Inflammatory macrophage treated with lipopolysaccharide for 1 hour (primary cell): ENCODE measurements around the gene FAM83B.
"Not testable (repeated sequence)": the region's sequence is repeated elsewhere in the genome, so short reads cannot be mapped to it uniquely, and the experiment has no call there.

Source experiments
- DNase-seq, 2 donors: peaks; one replicate each; pipeline ENCODE4 v3.0.0-alpha.2; 2020 to 2022

The FAM83B gene

DNA sequence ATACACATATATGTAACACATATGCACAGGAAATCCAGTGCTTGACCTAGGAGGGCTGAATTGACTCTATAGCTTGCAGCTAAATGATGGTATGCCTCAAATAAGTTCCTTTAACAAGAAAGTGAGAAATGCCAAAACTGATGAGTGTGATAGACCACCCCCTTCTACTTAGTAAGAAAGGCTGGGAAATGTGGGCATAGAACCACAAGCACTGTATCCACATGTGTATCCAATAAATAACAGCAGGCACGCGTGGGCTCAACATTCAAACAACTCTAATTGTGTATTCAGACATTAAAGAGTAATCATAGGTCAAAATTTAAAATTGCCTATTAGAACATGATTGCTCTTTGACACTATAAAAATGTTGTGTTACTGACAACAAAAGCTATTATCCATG lies 54.1 kb downstream of the FAM83B start:
- no peak for DNase-seq

DNA sequence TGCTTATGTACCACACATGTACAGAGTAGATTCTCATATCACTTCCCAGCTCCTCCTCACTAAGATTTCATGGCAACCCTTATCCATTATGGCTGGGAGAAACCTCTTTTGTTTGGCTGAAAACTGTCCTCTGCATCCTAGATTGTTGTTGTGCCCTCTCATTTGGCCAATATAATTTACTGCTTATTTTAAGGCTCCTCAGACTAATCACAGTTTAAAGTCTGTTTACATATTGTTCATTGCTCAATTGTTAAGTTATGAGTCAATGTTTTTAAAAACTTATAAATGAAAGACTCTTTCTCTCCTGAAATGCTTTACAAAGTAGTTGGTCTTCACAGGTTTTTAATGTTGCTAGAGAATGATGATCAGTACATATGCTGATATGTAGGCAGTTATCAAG lies 57.3 kb downstream of the FAM83B start:
- DNase-seq: no peak

DNA sequence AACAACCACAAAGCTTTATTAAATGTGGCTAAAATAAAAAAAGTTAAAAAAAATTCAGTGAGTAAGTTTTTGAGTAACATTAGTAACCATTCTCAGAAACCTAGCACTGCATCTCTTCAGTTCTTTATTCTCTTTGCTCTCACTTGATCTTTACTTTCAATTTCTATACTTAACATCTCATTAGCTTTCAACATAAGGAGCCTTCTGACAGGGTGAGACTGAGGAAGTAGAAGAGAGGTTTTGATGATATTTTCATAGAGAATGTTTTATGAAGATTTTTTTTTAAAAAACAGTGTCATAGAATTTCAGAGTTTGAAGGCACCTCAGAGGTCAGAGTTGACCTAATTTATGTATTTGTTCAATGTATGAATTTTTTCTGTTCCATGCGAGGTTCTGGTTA lies 60.8 kb downstream of the FAM83B start:
- DNase-seq: no peak

DNA sequence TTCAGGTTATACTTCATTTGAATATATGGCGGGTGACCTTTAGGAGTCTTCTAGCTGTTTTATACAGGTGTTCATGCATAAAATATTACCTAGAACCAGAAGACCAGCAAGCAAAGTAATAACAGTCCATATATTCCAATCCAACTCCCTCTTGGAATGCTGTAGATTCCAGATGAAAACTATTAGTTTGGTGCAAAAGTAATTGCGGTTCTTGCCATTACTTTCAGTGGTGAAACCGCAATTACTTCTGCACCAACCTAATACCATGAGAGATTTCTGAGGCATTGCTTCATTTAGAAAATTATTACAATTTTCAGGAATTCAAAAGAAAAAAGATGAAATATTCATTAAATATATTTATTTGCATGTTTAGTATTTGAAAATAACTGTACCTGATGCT lies 62.6 kb downstream of the FAM83B start:
- no peak for DNase-seq

DNA sequence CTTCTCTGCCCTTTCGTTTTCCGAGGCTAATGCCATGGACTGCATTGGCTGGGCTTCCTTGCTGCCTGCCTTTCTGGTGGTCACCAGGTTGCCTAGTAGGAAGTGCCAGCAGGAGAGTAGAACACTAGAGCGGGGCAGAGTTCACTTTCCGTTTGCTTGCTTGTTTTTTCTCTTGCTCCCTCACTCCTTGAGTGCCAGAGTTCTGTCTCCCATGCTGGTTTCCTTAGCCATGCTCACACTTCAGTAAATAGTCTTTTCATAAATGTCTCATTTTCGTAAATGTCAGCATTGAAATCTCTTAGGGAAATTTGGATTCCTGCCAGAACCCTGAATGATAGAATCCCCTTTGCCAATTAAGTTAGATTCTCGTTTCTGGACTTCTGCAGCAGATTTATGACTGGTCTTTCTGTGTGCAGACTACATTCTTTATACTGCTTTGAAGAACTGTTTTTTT lies 63.9 kb downstream of the FAM83B start:
- no peak for DNase-seq

DNA sequence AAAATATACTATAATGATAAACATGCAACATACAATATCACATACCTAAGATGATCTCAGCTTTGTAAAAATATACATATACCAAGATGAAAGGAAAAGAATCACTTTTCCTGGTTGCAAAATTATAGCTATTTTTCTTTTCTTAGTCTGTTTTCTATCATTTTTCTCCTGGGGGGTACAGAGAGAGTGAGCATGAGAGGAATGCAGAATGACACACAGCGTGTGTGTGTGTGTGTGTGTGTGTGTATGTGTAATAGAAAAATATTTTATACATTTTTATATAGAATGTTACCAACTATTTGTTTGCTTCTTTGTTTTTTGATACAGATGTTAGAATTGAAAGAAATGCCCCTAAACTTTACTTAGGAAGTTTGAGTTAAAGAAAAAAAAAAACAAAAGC lies 64.3 kb downstream of the FAM83B start:
- DNase-seq: no peak

DNA sequence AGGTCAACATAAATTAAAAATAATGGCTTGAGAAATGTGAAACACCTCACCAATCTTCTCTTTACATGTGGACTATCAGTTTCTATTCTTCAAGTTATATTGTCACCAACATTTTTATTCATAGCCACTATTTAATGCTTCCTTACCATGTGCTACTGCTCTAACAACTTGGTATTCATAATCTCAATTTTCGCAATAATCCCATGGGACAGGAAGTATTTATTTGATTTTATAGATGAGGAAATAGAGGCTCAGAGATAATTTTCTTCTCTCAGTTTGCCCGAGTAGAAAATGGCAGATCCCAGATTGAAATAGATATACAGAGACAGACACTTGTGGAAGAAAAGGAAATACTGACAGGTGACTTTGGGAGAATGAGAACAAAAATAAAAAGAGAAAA lies 66.6 kb downstream of the FAM83B start:
- DNase-seq: no peak

DNA sequence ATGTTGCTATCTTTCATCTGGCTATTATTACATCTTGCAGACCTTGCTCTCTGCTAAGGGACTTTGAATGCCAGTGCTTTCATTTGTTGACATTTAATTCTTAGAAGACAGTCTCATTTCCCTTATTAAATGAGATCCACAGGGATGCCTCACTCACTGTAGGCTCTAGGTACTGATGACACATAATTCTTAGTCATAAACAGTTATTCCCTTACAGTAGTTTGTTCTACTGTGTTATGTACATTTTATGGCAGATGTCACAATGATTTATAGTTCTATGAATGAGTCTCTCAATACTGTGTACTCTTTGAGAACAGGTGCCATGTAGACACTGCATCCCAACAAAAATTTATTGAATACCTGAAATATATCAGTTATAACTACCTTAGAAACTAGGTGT lies 70.3 kb downstream of the FAM83B start:
- DNase-seq: no peak

DNA sequence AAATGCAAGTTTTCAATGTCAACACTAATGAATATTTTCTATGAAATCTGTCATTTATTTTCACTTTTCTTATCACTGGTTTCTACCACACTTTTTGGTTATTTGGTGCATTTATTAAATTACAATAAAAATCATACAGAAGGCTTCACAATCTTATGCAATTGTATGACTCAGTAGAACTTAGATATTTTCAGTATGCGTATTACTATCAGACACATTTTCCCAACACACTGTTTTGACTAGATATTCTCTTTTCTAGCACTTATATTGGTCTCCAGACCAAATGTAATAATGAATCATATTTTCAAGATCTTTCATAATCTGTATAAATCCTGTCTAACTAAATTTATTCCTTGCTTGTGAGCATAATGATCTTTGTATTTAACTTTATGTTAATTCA lies 74.1 kb downstream of the FAM83B start:
- DNase-seq: no peak

DNA sequence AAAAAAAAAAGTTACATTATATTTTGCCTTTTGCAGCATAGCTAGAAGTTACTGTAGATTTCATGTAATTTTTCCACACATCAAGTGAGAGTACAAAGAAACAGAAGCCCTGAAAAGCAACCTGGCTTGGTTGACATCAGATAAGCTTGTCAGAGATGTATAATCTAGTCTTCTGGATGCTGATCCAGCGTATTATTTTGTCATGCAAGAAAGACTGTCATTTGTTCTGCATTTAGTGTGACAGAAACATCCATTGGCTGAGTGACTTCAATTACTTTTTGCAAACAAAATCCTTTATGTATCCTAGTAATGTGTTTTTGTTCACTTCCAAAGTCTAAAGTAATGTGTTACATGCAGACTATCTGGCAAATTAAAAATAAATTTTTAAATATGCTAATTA lies 75.3 kb downstream of the FAM83B start:
- no peak for DNase-seq

DNA sequence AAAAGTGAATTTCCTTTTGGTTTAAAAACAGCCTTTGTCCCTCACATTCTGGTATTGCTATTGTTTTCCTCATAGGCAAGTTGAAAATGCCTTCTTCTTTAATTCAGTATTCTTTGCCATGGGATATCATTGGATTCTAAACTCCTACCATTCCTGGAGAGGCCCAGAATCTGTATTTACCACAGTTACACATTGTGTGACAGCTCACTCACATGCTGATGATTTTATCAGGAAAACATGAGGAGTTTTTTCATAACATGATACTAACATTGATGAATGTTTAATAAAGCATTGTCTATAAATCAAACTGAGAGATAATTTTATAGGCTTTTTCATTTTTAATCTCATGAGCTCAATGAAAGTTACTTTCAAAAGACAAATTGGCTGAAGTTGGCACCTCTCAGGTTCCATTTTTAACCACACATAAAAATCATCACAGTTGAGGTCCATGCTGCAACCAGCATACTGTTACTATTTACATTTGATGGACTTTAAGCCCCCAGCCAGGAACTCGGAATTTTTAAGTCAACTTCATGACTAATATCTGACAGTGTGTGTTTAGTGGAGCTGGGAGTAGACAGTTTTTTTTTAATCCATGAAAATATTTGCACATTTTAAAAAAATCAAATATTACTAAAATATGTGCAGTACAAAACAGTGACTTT lies 82.8 kb downstream of the FAM83B start:
- DNase-seq: no peak

DNA sequence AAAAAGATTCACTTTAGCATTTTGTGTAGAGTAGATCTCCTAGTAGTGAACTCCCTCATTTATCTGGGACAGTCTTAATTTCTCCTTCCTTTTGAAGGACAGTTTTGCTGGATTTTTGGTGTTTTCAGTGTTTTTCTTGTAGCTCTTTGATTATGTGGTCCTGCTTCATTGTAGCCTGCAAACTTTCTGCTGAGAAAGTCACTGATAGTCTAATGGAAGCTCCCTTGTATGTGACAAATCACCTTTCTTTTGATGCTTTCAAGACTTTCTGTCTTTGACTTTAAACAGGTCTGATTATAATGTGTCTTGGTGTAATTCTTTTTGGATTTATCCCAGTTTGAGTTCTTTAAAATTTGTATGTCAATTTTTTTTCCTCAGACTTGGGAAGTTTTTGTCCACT lies 86.1 kb downstream of the FAM83B start:
- no peak for DNase-seq

DNA sequence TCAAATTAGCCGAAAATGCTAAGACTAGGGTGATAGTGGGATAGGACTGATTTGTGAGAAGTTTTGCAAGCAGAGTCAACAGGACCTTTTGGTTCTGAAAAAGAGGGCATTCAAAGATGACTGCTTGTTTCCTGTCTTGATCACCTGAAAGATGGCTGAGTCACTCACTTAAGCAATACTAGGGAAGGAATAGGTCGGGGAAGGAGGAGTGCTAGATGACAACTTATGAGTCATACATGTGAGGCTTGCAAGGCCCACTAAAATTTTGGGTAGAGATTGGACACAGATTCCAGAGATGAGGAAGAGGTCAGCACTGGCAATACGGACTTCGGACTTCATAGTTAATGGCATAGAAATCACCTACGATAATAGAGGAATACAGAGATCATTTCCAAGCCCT lies 89.2 kb downstream of the FAM83B start:
- no peak for DNase-seq

DNA sequence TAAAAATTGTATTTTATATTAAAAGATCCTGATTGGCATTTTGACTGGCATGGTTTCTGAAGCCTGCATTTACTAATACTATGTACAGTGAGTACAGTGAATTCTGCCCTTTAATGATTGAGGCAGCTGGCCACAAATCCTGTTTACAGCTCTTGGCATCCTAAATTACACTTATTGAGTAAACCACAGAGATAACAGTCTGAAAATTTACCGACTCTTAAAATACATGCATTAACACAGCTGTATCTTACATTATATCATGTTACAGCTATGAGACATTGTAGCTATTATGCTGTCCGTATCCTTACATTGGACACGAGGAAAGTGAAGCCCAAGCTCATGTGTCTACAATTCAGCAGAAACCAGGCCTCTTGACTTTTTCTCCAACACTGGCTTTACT lies 90.8 kb downstream of the FAM83B start:
- no peak for DNase-seq

DNA sequence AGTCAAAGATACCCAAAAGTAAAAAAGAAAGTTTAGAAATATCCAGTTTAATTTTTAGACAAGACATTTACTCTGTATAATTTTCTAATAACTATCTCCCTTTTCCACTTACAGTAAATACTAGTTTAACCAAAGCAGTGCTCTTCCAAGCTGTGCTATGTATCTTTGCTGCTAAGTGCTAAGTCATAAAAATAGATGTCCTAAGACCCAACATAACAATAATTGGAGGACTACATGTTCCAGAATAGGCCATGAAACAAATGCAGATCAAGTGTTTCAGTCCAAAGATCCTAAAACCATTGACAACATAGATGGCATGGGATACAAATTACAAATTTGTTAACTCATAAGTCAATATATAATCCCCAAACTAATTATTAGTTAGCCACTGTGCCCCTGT lies 111.1 kb downstream of the FAM83B start:
- no peak for DNase-seq

DNA sequence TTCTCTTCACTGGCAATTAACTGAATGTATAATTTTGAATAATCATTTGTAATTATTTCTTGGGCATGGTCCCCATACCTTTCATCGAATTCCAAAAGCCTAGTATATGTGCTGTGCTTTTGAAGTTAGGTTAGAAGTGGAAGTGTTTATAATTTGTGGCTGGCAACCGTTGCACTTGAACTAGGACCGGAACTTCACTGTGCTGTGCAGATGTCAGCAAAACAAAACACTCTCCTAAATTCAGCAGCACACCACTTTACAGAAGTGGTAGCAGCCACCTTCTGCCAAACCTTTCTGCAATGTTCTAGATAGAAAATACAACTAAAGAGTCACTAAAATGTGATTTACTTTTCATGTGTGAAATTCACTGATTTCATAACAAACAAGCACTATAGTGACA lies 111.9 kb downstream of the FAM83B start:
- no peak for DNase-seq

DNA sequence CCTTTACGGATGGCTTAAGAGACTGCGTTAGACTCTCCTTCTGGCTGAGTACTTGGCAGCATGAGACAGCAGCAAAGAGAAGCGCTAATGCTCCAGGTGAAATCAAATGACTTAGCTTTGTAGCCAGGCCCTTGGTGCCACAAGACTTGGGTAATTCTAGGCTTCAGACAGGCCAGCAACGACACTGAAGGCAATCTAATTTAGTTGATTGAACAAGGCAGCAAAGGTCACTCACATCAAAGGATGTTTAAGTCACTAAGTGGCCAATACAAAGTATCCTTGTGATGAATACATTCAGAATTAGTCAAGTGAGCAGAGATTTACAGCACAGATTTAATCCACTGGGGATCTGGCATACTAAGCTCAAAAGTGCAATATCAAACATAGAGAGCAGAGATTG lies 113.2 kb downstream of the FAM83B start:
- no peak for DNase-seq

DNA sequence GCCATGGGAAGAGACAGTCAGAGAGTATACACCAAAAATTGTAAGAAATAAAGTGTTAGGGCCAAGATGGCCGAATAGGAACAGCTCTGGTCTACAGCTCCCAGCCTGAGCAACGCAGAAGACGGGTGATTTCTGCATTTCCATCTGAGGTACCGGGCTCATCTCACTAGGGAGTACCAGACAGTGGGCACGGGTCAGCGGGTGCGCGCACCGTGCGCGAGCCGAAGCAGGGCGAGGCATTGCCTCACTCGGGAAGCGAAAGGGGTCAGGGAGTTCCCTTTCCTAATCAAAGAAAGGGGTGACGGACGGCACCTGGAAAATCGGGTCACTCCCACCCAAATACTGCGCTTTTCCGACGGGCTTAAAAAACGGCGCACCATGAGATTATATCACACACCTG lies 114.8 kb downstream of the FAM83B start:
- not testable (repeated sequence) for DNase-seq

DNA sequence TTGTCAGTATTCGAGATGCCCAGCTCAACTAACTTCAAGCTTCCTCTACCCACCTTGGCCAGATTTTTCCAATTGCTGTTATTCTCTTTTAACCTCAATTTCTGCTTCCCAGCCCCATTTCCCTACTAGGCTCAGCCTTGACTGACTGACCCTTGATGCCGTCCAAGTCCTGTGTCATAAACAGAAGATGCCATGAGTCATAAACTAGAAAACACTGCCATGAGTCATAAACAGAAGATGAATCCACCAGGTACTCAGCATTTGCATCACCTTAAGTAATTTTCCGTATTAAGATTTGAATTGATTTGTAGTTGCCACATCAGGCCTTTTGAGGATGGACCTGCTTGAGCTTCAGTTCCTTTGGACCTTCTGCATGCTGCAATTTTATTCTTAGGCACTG lies 123.8 kb downstream of the FAM83B start:
- no peak for DNase-seq

DNA sequence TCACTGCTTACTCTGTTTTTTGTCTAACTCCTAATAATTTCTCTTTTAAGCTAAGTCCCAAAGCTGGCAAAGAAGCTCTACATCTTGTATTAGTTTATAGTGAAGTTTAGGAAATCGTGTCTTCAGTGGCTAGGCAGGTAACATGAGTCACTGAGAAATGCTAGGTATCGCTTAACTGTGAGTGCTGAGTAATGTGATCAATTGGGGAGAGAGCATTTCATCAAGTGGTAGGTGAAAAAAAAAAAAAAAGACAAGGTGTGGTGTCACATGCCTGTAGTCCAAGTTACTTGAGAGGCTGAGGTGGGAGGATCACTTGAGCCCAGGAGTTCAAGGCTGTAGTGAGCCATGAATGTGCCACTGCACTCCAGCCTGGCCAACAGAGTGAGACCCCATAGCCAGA lies 125.3 kb downstream of the FAM83B start:
- no peak for DNase-seq

DNA sequence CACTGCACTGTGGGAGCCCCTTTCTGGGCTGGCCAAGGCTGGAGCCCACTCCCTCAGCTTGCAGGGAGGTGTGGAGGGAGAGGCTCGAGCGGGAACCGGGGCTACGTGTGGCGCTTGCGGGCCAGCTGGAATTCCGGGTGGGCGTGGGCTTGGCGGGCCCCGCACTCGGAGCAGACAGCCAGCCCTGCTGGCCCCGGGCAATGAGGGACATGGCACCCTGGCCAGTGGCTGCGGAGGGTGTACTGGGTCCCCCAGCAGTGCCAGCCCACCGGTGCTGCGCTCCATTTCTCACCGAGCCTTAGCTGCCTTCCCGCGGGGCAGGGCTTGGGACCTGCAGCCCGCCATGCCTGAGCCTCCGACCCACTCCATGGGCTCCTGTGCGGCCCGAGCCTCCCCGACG lies 132.6 kb downstream of the FAM83B start:
- not testable (repeated sequence) for DNase-seq

DNA sequence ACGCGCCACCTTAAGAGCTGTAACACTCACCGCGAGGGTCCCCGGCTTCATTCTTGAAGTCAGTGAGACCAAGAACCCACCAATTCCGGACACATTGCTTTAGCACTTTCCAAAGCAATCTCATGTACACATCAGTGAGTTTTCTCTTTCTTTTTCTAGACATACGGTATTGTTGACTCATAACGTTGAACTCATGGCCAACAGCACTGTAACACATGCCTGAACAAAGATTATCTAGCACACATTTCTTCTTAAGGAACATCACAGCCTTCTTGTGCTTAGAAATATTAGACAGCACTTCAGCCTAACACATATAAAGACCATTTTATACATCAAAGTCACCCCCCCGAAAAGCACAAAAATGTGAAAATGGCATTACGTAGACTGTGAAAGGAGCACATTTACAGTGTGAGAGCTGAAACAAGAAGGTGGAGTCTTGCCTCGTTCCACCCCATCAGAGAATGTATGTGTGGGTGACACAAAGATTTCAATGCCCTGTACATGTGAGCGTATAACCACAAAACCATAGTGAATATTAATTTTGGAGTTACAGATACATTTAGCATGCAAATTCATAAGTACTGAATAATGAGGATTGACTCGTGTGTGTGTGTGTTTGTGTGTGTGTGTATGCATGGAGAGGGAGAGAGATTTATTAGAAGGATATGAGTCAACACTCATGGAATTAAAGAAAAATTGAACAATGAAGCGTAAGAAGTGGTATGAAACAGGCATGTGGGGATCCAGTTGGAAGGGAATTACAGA lies 134.1 kb downstream of the FAM83B start:
- no peak for DNase-seq

DNA sequence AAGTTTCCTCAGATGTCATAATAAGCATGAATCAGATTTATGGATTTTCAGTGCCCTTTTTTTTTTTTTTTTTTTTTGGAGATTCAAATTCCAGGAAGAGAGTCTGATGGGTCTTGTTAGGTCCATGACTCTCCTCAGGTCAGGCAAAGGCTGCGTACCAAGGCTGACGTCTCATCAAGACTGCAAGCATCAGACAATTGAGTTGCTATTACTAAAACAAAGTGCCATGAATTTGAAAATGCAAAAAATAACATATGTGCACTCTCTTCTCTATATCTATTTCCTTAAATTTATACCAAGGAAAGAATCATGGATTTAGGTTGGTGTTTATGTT lies 134.7 kb downstream of the FAM83B start:
- no peak for DNase-seq

DNA sequence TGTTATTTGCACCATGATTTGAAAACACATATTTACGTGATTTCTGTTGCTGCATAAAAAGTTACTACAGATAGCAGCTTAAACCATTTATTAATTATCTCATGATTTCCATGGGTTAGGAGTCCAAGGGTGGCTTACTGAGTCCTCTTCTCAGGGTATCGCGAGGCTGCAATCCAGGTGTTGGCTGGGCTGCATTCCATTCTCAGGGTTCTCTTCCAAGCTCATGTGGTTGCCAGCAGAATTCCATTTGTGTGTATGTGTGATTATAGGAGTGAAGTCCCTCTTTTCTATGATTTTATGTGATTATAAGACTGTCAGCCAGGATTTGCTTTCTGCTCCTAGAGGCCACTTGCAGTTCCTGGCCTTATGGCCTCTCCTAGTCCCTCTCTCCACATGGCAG lies 135.1 kb downstream of the FAM83B start:
- no peak for DNase-seq
